ENCODE results near the gene MBTD1. TPM values are rescaled to one million over a fixed set of nuclear protein-coding genes. Genes with fewer than 3 reads are reported as not detected.

The MBTD1 gene
- total and polyA plus RNA-seq, 4 donors = 2.4 to 14.2 (median 7.8) TPM

DNA sequence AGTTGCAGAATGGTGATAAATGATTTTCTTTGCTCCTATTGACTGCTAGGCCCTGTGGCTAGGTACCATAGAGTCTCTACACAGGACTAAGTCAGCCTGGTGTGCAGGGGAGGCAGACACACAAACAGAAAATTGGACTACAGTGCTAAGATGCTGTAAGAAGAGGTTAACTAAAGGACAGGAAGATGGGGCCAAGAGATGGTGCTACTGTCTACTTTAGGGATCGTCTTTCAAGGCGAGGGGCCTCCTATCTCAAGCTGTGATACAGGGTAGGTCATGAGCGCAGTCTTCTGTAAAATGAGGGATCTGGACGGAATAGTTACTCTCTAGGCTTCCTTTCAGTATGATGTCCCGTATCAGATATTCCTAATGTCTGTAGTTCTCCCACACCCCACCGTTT lies 105.7 kb downstream of the MBTD1 start:
- peak overlapping the region; percentile 78 to 96 (median 82) for H3K4me3 ChIP-seq (ENCODE audit: low read depth in 1 of 3, low read length in 3 of 3)
- peaks cover 0 to 18% (median 10%) of the 10 kb centered on the region in 4 donors for H3K4me1 ChIP-seq (ENCODE audit: control insufficient read depth in 4 of 4, insufficient read depth in 4 of 4, low read length in 3 of 4)
- WGBS = 35% methylated on average over 6 of the region's 6 CpGs
- H3K27ac ChIP-seq (ENCODE audit: low read depth in 1 of 2, low read length in 2 of 2) = peak overlapping the region in 1 of 2 donors; percentile 83
- peak overlapping the region; percentile 34 to 65 for H3K9ac ChIP-seq (ENCODE audit: low read depth in 1 of 2, low read length in 2 of 2)
- DNase-seq (ENCODE audit: low spot score) = no peak
- peaks cover 0 to 10% (median 4%) of the 10 kb centered on the region in 4 donors for H3K36me3 ChIP-seq (ENCODE audit: control insufficient read depth in 4 of 4, insufficient read depth in 3 of 4, low read depth in 1 of 4, low read length in 3 of 4)
- no peak for TF ChIP-seq FOXA2 (IDR thresholded peaks at IDR 0.05)
- TF ChIP-seq SP1 (IDR thresholded peaks at IDR 0.05) = no peak
- TF ChIP-seq JUND (IDR thresholded peaks at IDR 0.05) = no peak
- TF ChIP-seq ZBTB33 (IDR thresholded peaks at IDR 0.05) = no peak
- TF ChIP-seq HNF4G (IDR thresholded peaks at IDR 0.05) = no peak
- TF ChIP-seq TAF1 (conservative IDR thresholded peaks at IDR 0.05) = no peak
- TF ChIP-seq ATF3 (IDR thresholded peaks at IDR 0.05) = no peak
- no peak for TF ChIP-seq EGR1 (IDR thresholded peaks at IDR 0.05; ENCODE audit: low read depth in 2 of 2)
- no peak for TF ChIP-seq GABPA (IDR thresholded peaks at IDR 0.05 in 1 of 2, conservative IDR thresholded peaks at IDR 0.05 in 1 of 2)
- H3K27me3 ChIP-seq (ENCODE audit: control insufficient read depth in 4 of 4, insufficient read depth in 4 of 4, low read length in 3 of 4) = no peaks in the 10 kb centered on the region
- no peaks in the 10 kb centered on the region for H3K9me3 ChIP-seq (ENCODE audit: control insufficient read depth in 4 of 4, low read length in 3 of 4)

- Histone ChIP-seq H3K27me3 (ENCODE audit: control insufficient read depth in 4 of 4, insufficient read depth in 4 of 4, low read length in 3 of 4) (no peaks in the 10 kb centered on the region), H3K4me3 (ENCODE audit: low read depth in 1 of 3, low read length in 3 of 3) (peak within 1 kb of the TSS; percentile 78 to 96 (median 82)), H3K4me1 (ENCODE audit: control insufficient read depth in 4 of 4, insufficient read depth in 4 of 4, low read length in 3 of 4) (peaks cover 0 to 18% (median 10%) of the 10 kb centered on the region in 4 donors), H3K9me3 (ENCODE audit: control insufficient read depth in 4 of 4, low read length in 3 of 4) (no peaks in the 10 kb centered on the region), H3K36me3 (ENCODE audit: control insufficient read depth in 4 of 4, insufficient read depth in 3 of 4, low read depth in 1 of 4, low read length in 3 of 4) (peaks cover 0 to 10% (median 4%) of the 10 kb centered on the region in 4 donors), H3K9ac (ENCODE audit: low read depth in 1 of 2, low read length in 2 of 2) (peak within 1 kb of the TSS; percentile 85 to 99), H3K27ac (ENCODE audit: low read depth in 1 of 2, low read length in 2 of 2) (peak within 1 kb of the TSS; percentile 92 to 94)
- peak; percentile 96 for DNase-seq (ENCODE audit: low spot score)
- TF ChIP-seq NR2F2 (IDR thresholded peaks at IDR 0.05) (peak; percentile 84), MAX (IDR thresholded peaks at IDR 0.05) (peak; percentile 100), REST (IDR thresholded peaks at IDR 0.05) (peak; percentile 74), HNF4A (conservative IDR thresholded peaks at IDR 0.05) (peak; percentile 67 to 84), ATF3 (IDR thresholded peaks at IDR 0.05) (peak; percentile 85), SP1 (IDR thresholded peaks at IDR 0.05) (peak; percentile 95), HNF4G (IDR thresholded peaks at IDR 0.05) (peak; percentile 72), ZBTB33 (IDR thresholded peaks at IDR 0.05) (peak; percentile 85), JUND (IDR thresholded peaks at IDR 0.05) (peak; percentile 95 to 97), EGR1 (IDR thresholded peaks at IDR 0.05; ENCODE audit: low read depth in 2 of 2) (peak; percentile 100), RAD21 (IDR thresholded peaks at IDR 0.05) (peak; percentile 92 to 98), YY1 (IDR thresholded peaks at IDR 0.05) (peak; percentile 93), FOXA1 (IDR thresholded peaks at IDR 0.05) (peak; percentile 67), FOXA2 (IDR thresholded peaks at IDR 0.05) (no peak), GABPA (IDR thresholded peaks at IDR 0.05 in 1 of 2, conservative IDR thresholded peaks at IDR 0.05 in 1 of 2) (peak; percentile 99 to 100), RXRA (IDR thresholded peaks at IDR 0.05) (peak; percentile 73 to 80), TAF1 (conservative IDR thresholded peaks at IDR 0.05) (peak; percentile 91)
- TF ChIP-seq, protein P1, sequence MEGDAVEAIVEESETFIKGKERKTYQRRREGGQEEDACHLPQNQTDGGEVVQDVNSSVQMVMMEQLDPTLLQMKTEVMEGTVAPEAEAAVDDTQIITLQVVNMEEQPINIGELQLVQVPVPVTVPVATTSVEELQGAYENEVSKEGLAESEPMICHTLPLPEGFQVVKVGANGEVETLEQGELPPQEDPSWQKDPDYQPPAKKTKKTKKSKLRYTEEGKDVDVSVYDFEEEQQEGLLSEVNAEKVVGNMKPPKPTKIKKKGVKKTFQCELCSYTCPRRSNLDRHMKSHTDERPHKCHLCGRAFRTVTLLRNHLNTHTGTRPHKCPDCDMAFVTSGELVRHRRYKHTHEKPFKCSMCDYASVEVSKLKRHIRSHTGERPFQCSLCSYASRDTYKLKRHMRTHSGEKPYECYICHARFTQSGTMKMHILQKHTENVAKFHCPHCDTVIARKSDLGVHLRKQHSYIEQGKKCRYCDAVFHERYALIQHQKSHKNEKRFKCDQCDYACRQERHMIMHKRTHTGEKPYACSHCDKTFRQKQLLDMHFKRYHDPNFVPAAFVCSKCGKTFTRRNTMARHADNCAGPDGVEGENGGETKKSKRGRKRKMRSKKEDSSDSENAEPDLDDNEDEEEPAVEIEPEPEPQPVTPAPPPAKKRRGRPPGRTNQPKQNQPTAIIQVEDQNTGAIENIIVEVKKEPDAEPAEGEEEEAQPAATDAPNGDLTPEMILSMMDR (IDR thresholded peaks at IDR 0.05; ENCODE audit: low read depth, low read length, missing input control) = peak; percentile 76
- under 1% methylated on average over 60 of the region's 60 CpGs for WGBS
Observed at GRCh38 chr17:51153210-51154072, 106.4 kb downstream of the MBTD1 start, which contains the start of gene NME1. NME1 (plus strand) TSS chr17:51153559; CDS start chr17:51155655, 2,096 bp downstream.

Measured in liver (tissue), 9 donors.